Adrenal gland (tissue), 12 donors: Measurements from ENCODE around the gene ELK1. TPM values are rescaled to one million over a fixed set of nuclear protein-coding genes. Genes with fewer than 3 reads are reported as not detected.
"Not testable (repeated sequence)": the region's sequence is repeated elsewhere in the genome, so short reads cannot be mapped to it uniquely, and the experiment has no call there.

ENCODE experiments used
- DNase-seq, 7 donors: peaks; one replicate each; pipeline ENCODE4 v3.0.0-alpha.2; 2019 to 2020
- H3K27ac ChIP-seq, 5 donors: fragments of 200-600 bp; sonication (generic) in 4 of 5; 1 replicate in 3 of 5; 2 replicates in 2 of 5; pipeline versions ENCODE4 v1.5.1 to v1.8.0; 2016 to 2020; ENCODE audit warnings: mild to moderate bottlenecking in 1 of 5
- H3K27me3 ChIP-seq: fragments of 200-600 bp; 2 replicates; pipeline ENCODE4 v1.8.0; 2021
- H3K36me3 ChIP-seq, 2 donors: fragments of 200-600 bp; replicated peaks in 1 of 2; 1 replicate in 1 of 2; 2 replicates in 1 of 2; pipeline versions ENCODE4 v1.5.1 to v1.8.0; 2018 to 2022
- H3K4me1 ChIP-seq, 2 donors: fragments of 200-600 bp; replicated peaks in 1 of 2; 1 replicate in 1 of 2; 2 replicates in 1 of 2; pipeline versions ENCODE4 v1.5.1 to v1.8.0; 2018 to 2021
- H3K4me3 ChIP-seq, 4 donors: fragments of 200-600 bp; sonication (generic) in 3 of 4; one replicate each; pipeline ENCODE4 v1.5.1; 2016 to 2018
- H3K9me3 ChIP-seq, 3 donors: fragments of 200-600 bp; sonication (generic) in 1 of 3; replicated peaks in 1 of 3; 1 replicate in 2 of 3; 2 replicates in 1 of 3; pipeline versions ENCODE4 v1.5.1 to v1.8.0; 2016 to 2021
- CTCF ChIP-seq, 6 experiments: fragments of 450-650 bp in 4 of 6; fragments of 200-600 bp in 2 of 6; sonication (generic) in 1 of 6; IDR thresholded peaks; 1 replicate in 5 of 6; 2 replicates in 1 of 6; pipeline versions ENCODE4 v1.5.1 to v1.8.0; 2016 to 2021; ENCODE audit warnings: antibody characterized with exemption in 6 of 6, mild to moderate bottlenecking in 2 of 6, moderate library complexity in 1 of 6
- POLR2A ChIP-seq, 2 donors: fragments of 450-650 bp; IDR thresholded peaks; one replicate each; pipeline ENCODE4 v1.6.1; 2017; ENCODE audit warnings: antibody characterized with exemption in 2 of 2, mild to moderate bottlenecking in 2 of 2, moderate library complexity in 1 of 2
- WGBS, 4 donors: extraction: QIAGEN DNeasy Blood & Tissue Kit in 2 of 4; methylation state at CpG; one replicate each; pipeline versions ENCODE4 v1.1.5 to v1.1.7; 2013 to 2017; 5-methylcytosine and 5-hydroxymethylcytosine counted together
- intact Hi-C, 2 donors: fragments of 100-400 bp; cut with DNase I; formaldehyde crosslinking; loops; one replicate each; pipeline versions ENCODE4 v1.14.1 to v1.15.0; 2022 to 2023
- polyA plus RNA-seq, 3 donors: library from polyadenylated mRNA; stranded (reverse); fragments of 200-250 nt in 2 of 3; fragments of 350-450 nt in 1 of 3; fragmentation: Illumina TruSeq in 1 of 3; extraction: RNeasy Lipid Tissue Mini Kit (QIAGEN cat#74804) in 1 of 3; gene quantifications; one replicate each; pipeline ENCODE4 v1.2.3, GENCODE V29; 2013 to 2014
- total RNA-seq, 9 donors: library from RNA; depleted of rRNA in 4 of 9; stranded (reverse); fragments of >200 nt in 4 of 9; fragments of 120-200 nt in 1 of 9; fragmentation: NEBNext Ultra II Directional in 1 of 9; extraction: Animal tissue kit (Norgen Biotek cat#: 25700) in 1 of 9; gene quantifications; one replicate each; pipeline versions ENCODE4 v1.1.0 to v1.2.4, GENCODE V29; 2013 to 2023
- donor health status: healthy with polysubstance abuse.
- donor health status: Bipolar disorder and iron deficiency.
- donor health status: DM: yes; HTN: yes; CAD: no.
- donor health status: DM: no; HTN: no; CAD: no.
- donor health status: DM: no; HTN: no; CAD: no.
- donor health status: DM: yes; HTN: yes; CAD: no.

ELK1 gene
- total and polyA plus RNA-seq, 12 donors, result 21.6 to 78.8 (median 46.3) TPM

- intact Hi-C loops, result no loop called here
- Histone ChIP-seq H3K4me3 (no peak overlapping the region), H3K4me1 (no peaks in the 10 kb centered on the region), H3K9me3 (no peaks in the 10 kb centered on the region), H3K27me3 (peaks cover 5% of the 10 kb centered on the region), H3K27ac (no peak overlapping the region), H3K36me3 (no peaks in the 10 kb centered on the region)
- WGBS, 4 donors, result 53 to 84% (median 77%) methylated on average over 6 of the region's 6 CpGs
- DNase-seq, result peak in 1 of 7 donors; percentile 77
- TF ChIP-seq CTCF (IDR thresholded peaks at IDR 0.05), result no peak
- TF ChIP-seq POLR2A (IDR thresholded peaks at IDR 0.05), result no peak
Observed at GRCh38 chrX:47687263-47687662, 36.9 kb upstream of the ELK1 start.

- Histone ChIP-seq H3K27ac (no peak overlapping the region), H3K4me3 (no peak overlapping the region), H3K9me3 (no peaks in the 10 kb centered on the region), H3K4me1 (no peaks in the 10 kb centered on the region), H3K27me3 (peaks cover 5% of the 10 kb centered on the region), H3K36me3 (no peaks in the 10 kb centered on the region)
- 50 to 65% (median 58%) methylated on average over 3 of the region's 3 CpGs for WGBS, 4 donors
- DNase-seq, result no peak
- no peak for TF ChIP-seq CTCF (IDR thresholded peaks at IDR 0.05)
- TF ChIP-seq POLR2A (IDR thresholded peaks at IDR 0.05), result no peak
- intact Hi-C loops, result no loop called here
Observed at GRCh38 chrX:47683829-47684205, 33.5 kb upstream of the ELK1 start.

GRCh38 chrX:47683184-47683828 is 32.9 kb upstream of the ELK1 start:
- no peaks in the 10 kb centered on the region for H3K4me1 ChIP-seq
- H3K27ac ChIP-seq, result no peak overlapping the region
- intact Hi-C loops, result no loop called here
- no peaks in the 10 kb centered on the region for H3K9me3 ChIP-seq
- H3K4me3 ChIP-seq, result no peak overlapping the region
- no peaks in the 10 kb centered on the region for H3K36me3 ChIP-seq
- H3K27me3 ChIP-seq, result peaks cover 5% of the 10 kb centered on the region
- 69 to 91% (median 80%) methylated on average over 1 to 14 of the region's 14 CpGs for WGBS, 4 donors
- TF ChIP-seq CTCF (IDR thresholded peaks at IDR 0.05), result no peak
- no peak for TF ChIP-seq POLR2A (IDR thresholded peaks at IDR 0.05)
- DNase-seq, result no peak

- H3K36me3 ChIP-seq, intact Hi-C loops, H3K4me1 ChIP-seq, H3K9me3 ChIP-seq, DNase-seq, H3K27ac ChIP-seq, H3K4me3 ChIP-seq, H3K27me3 ChIP-seq: not testable (repeated sequence)
- 58 to 80% (median 77%) methylated on average over 7 of the region's 7 CpGs for WGBS, 4 donors
Observed at GRCh38 chrX:47675959-47676859, 25.8 kb upstream of the ELK1 start.
